ENCODE data around the gene NAT8.
"Not testable (repeated sequence)": the region's sequence is repeated elsewhere in the genome, so short reads cannot be mapped to it uniquely, and the experiment has no call there.

The NAT8 gene

GRCh38 chr2:73638429-73638828 is 3.8 kb downstream of the NAT8 start:
- Histone ChIP-seq H3K4me1 (ENCODE audit: control insufficient read depth in 5 of 5, insufficient read depth in 5 of 5, low read length in 5 of 5) (peaks cover 4 to 15% (median 12%) of the 10 kb centered on the region in 5 donors), H3K27me3 (ENCODE audit: control insufficient read depth in 5 of 5, insufficient read depth in 4 of 5, low read length in 5 of 5) (no peaks in the 10 kb centered on the region), H3K27ac (ENCODE audit: low read depth, low read length) (no peak overlapping the region), H3K4me3 (ENCODE audit: low read depth in 1 of 5, low read length in 5 of 5) (no peak overlapping the region), H3K9me3 (ENCODE audit: control insufficient read depth in 5 of 5, low read length in 5 of 5) (no peaks in the 10 kb centered on the region), H3K9ac (ENCODE audit: low read length in 5 of 5) (no peak overlapping the region), H3K36me3 (ENCODE audit: control insufficient read depth in 5 of 5, insufficient read depth in 5 of 5, low read length in 5 of 5) (no peaks in the 10 kb centered on the region)

DNA sequence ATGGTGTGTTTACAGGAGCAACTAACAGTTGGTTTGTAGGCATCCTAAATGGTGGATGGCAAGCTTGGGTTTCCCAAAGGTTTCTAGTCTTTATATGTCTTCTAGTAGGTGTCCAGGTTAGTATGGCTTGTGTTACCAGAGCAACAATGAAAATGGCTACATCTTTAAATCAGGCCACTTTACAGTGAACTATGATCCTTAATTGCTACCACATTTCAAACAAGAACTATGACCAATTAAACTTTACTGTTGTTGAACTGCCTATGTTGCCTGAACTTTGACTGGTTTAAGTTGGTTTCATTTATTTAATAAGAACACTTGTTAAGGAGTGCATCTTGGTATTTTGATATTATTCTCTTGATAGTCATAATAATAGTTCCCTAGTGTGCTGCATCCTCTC is 5.2 kb downstream of the NAT8 start:
- H3K27ac ChIP-seq (ENCODE audit: low read depth, low read length); H3K36me3 ChIP-seq (ENCODE audit: control insufficient read depth in 5 of 5, insufficient read depth in 5 of 5, low read length in 5 of 5); H3K4me3 ChIP-seq (ENCODE audit: low read depth in 1 of 5, low read length in 5 of 5); H3K9me3 ChIP-seq (ENCODE audit: control insufficient read depth in 5 of 5, low read length in 5 of 5); H3K9ac ChIP-seq (ENCODE audit: low read length in 5 of 5); H3K27me3 ChIP-seq (ENCODE audit: control insufficient read depth in 5 of 5, insufficient read depth in 4 of 5, low read length in 5 of 5): not testable (repeated sequence)
- H3K4me1 ChIP-seq (ENCODE audit: control insufficient read depth in 5 of 5, insufficient read depth in 5 of 5, low read length in 5 of 5) = peaks cover 4 to 15% (median 12%) of the 10 kb centered on the region in 5 donors

DNA sequence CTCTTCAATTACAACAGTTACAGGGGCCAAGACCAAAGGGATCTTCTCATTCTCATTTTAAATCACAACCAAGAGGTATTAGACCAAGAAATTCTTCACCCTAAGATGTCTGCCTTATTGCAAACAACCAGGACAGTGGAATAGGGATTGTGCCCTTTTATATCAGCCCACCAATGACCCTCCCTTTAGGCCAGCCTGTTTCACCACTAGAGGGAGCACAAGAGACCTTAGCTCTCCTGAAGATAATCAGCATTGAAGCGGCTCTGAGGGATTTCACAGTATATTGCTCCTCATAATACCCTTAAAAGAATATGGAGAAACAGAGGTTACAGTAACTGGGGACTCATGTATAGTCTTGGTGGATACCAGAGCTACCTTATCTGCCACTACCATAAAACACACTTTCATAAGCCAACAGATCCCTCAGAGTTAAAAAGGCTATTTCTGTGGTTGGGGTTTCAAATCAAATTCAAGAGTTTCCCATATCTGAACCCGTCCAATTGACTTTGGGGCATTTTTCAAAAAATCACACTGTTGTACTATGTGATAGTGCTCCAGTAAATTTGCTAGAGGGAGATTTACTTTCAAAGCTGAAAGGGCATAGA is 11.5 kb downstream of the NAT8 start:
- not testable (repeated sequence) for H3K9me3 ChIP-seq (ENCODE audit: control insufficient read depth in 5 of 5, low read length in 5 of 5); H3K4me3 ChIP-seq (ENCODE audit: low read depth in 1 of 5, low read length in 5 of 5); H3K27ac ChIP-seq (ENCODE audit: low read depth, low read length); H3K27me3 ChIP-seq (ENCODE audit: control insufficient read depth in 5 of 5, insufficient read depth in 4 of 5, low read length in 5 of 5); H3K9ac ChIP-seq (ENCODE audit: low read length in 5 of 5); H3K4me1 ChIP-seq (ENCODE audit: control insufficient read depth in 5 of 5, insufficient read depth in 5 of 5, low read length in 5 of 5); H3K36me3 ChIP-seq (ENCODE audit: control insufficient read depth in 5 of 5, insufficient read depth in 5 of 5, low read length in 5 of 5)

DNA sequence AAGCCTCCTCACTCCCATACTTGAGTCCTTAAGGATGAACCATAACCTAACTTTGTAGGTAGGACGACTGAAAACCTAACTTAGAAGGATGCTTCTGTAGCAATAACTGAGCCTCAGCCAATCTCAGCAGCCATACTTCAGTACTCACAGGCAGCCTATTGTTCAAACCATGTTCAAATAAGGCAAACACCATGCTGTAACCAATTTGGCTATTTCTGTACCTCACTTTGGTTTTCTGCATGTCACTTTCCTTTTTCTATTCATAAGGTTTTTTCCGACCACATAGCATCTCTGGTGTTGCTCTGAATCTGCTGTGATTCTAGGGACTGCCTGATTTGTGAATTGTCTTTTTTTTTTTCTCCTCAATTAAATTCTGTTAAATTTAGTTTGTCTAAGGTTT is 13.7 kb downstream of the NAT8 start:
- not testable (repeated sequence) for H3K9me3 ChIP-seq (ENCODE audit: control insufficient read depth in 5 of 5, low read length in 5 of 5); H3K36me3 ChIP-seq (ENCODE audit: control insufficient read depth in 5 of 5, insufficient read depth in 5 of 5, low read length in 5 of 5); H3K4me3 ChIP-seq (ENCODE audit: low read depth in 1 of 5, low read length in 5 of 5); H3K9ac ChIP-seq (ENCODE audit: low read length in 5 of 5); H3K27me3 ChIP-seq (ENCODE audit: control insufficient read depth in 5 of 5, insufficient read depth in 4 of 5, low read length in 5 of 5); H3K27ac ChIP-seq (ENCODE audit: low read depth, low read length); H3K4me1 ChIP-seq (ENCODE audit: control insufficient read depth in 5 of 5, insufficient read depth in 5 of 5, low read length in 5 of 5)

- not testable (repeated sequence) for H3K27ac ChIP-seq (ENCODE audit: low read depth, low read length); H3K9ac ChIP-seq (ENCODE audit: low read length in 5 of 5); H3K27me3 ChIP-seq (ENCODE audit: control insufficient read depth in 5 of 5, insufficient read depth in 4 of 5, low read length in 5 of 5); H3K4me3 ChIP-seq (ENCODE audit: low read depth in 1 of 5, low read length in 5 of 5); H3K4me1 ChIP-seq (ENCODE audit: control insufficient read depth in 5 of 5, insufficient read depth in 5 of 5, low read length in 5 of 5); H3K9me3 ChIP-seq (ENCODE audit: control insufficient read depth in 5 of 5, low read length in 5 of 5); H3K36me3 ChIP-seq (ENCODE audit: control insufficient read depth in 5 of 5, insufficient read depth in 5 of 5, low read length in 5 of 5)
Observed at GRCh38 chr2:73626237-73626636, 16.0 kb downstream of the NAT8 start.

DNA sequence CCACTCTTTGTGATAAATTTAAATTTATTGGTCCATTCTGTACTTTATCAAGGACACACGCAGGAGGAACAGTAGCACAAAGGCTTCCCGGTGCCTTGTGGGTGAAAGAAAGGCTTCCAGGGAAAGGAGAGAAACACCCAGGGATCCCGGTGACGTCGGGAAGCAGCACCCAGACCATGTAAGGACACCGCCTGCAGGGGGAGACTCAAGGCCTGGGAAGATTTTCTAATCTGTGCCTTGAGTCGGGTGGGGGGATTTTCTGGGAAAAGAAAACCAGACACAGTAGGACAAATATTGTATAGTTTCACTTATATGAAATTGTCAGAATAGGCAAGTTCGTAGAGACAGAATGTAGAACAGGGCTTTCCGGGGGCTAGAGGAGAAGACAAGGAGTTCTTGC is 17.6 kb downstream of the NAT8 start:
- not testable (repeated sequence) for H3K9ac ChIP-seq (ENCODE audit: low read length in 5 of 5); H3K27ac ChIP-seq (ENCODE audit: low read depth, low read length); H3K4me1 ChIP-seq (ENCODE audit: control insufficient read depth in 5 of 5, insufficient read depth in 5 of 5, low read length in 5 of 5); H3K4me3 ChIP-seq (ENCODE audit: low read depth in 1 of 5, low read length in 5 of 5); H3K36me3 ChIP-seq (ENCODE audit: control insufficient read depth in 5 of 5, insufficient read depth in 5 of 5, low read length in 5 of 5); H3K27me3 ChIP-seq (ENCODE audit: control insufficient read depth in 5 of 5, insufficient read depth in 4 of 5, low read length in 5 of 5); H3K9me3 ChIP-seq (ENCODE audit: control insufficient read depth in 5 of 5, low read length in 5 of 5)

DNA sequence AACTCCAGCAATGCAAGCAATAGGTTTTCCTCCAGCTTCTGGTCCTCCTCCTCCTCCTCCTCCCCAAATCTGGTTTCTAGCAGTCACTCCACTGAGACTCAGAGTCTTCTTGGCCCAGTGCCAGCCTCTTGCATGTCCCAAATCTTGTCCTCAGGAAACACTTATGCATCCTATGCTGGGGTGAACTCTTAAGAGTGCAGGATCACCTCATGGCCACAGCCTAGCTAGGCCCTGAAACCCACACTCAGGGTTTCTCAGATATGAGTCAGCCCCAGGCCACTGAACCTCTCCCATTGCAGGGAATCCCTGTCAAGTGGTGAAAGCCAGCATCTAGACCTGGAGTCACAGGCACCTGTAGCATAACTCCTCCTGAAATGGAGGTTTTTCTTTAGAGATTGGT is 18.2 kb downstream of the NAT8 start:
- not testable (repeated sequence) for H3K27ac ChIP-seq (ENCODE audit: low read depth, low read length); H3K27me3 ChIP-seq (ENCODE audit: control insufficient read depth in 5 of 5, insufficient read depth in 4 of 5, low read length in 5 of 5); H3K4me3 ChIP-seq (ENCODE audit: low read depth in 1 of 5, low read length in 5 of 5); H3K9ac ChIP-seq (ENCODE audit: low read length in 5 of 5); H3K36me3 ChIP-seq (ENCODE audit: control insufficient read depth in 5 of 5, insufficient read depth in 5 of 5, low read length in 5 of 5); H3K9me3 ChIP-seq (ENCODE audit: control insufficient read depth in 5 of 5, low read length in 5 of 5); H3K4me1 ChIP-seq (ENCODE audit: control insufficient read depth in 5 of 5, insufficient read depth in 5 of 5, low read length in 5 of 5)

- H3K9me3 ChIP-seq (ENCODE audit: control insufficient read depth in 5 of 5, low read length in 5 of 5); H3K27ac ChIP-seq (ENCODE audit: low read depth, low read length); H3K4me1 ChIP-seq (ENCODE audit: control insufficient read depth in 5 of 5, insufficient read depth in 5 of 5, low read length in 5 of 5); H3K9ac ChIP-seq (ENCODE audit: low read length in 5 of 5); H3K4me3 ChIP-seq (ENCODE audit: low read depth in 1 of 5, low read length in 5 of 5); H3K27me3 ChIP-seq (ENCODE audit: control insufficient read depth in 5 of 5, insufficient read depth in 4 of 5, low read length in 5 of 5); H3K36me3 ChIP-seq (ENCODE audit: control insufficient read depth in 5 of 5, insufficient read depth in 5 of 5, low read length in 5 of 5): not testable (repeated sequence)
Observed at GRCh38 chr2:73619925-73620324, 22.3 kb downstream of the NAT8 start.

DNA sequence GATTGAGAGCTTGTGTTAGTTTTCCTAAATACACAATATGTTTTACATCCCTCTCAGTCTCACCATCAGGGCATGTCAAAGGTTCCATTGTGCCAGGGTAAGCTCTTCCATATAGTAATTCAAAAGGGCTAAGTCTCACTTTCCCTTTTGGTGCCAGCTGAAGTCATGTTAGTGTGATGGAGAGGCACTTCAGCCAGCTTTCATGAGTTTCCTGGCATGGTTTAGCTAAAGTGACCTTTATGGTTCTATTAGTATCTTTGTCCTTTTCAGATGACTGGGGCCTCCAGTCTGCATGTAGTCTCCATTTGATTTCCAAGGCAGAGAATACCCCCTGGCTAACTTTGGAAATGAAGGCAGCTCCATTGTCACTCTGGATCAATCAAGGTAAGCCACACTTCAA is 27.2 kb downstream of the NAT8 start:
- Histone ChIP-seq H3K27ac (ENCODE audit: low read depth, low read length) (no peak overlapping the region), H3K27me3 (ENCODE audit: control insufficient read depth in 5 of 5, insufficient read depth in 4 of 5, low read length in 5 of 5) (no peaks in the 10 kb centered on the region), H3K9ac (ENCODE audit: low read length in 5 of 5) (no peak overlapping the region), H3K9me3 (ENCODE audit: control insufficient read depth in 5 of 5, low read length in 5 of 5) (no peaks in the 10 kb centered on the region), H3K4me3 (ENCODE audit: low read depth in 1 of 5, low read length in 5 of 5) (no peak overlapping the region), H3K4me1 (ENCODE audit: control insufficient read depth in 5 of 5, insufficient read depth in 5 of 5, low read length in 5 of 5) (no peaks in the 10 kb centered on the region), H3K36me3 (ENCODE audit: control insufficient read depth in 5 of 5, insufficient read depth in 5 of 5, low read length in 5 of 5) (peaks cover 0 to 12% (median 7%) of the 10 kb centered on the region in 5 donors)

DNA sequence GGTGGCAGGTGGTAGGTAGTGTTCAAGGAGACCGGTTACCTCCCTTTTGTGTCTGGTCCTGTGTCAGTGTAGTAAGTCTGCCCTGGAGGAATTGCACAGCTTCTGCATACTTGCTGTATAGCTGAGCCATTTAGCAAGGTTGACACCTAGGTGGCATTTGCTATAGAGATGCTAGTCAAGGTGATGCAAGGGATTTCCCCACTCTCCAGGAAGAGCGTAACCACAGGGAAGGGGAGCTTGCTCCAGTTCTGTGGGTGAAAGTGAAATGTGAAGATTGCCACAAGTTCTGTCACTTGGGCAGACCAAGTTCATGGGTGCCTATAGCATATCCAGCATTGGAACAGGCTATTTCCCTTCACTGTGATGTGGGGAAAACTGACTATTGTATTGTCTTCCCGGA is 28.1 kb downstream of the NAT8 start:
- Histone ChIP-seq H3K9ac (ENCODE audit: low read length in 5 of 5) (no peak overlapping the region), H3K27ac (ENCODE audit: low read depth, low read length) (no peak overlapping the region), H3K9me3 (ENCODE audit: control insufficient read depth in 5 of 5, low read length in 5 of 5) (no peaks in the 10 kb centered on the region), H3K4me1 (ENCODE audit: control insufficient read depth in 5 of 5, insufficient read depth in 5 of 5, low read length in 5 of 5) (no peaks in the 10 kb centered on the region), H3K36me3 (ENCODE audit: control insufficient read depth in 5 of 5, insufficient read depth in 5 of 5, low read length in 5 of 5) (peaks cover 0 to 12% (median 9%) of the 10 kb centered on the region in 5 donors), H3K4me3 (ENCODE audit: low read depth in 1 of 5, low read length in 5 of 5) (no peak overlapping the region), H3K27me3 (ENCODE audit: control insufficient read depth in 5 of 5, insufficient read depth in 4 of 5, low read length in 5 of 5) (no peaks in the 10 kb centered on the region)

GRCh38 chr2:73611867-73612266 is 30.4 kb downstream of the NAT8 start:
- Histone ChIP-seq H3K9me3 (ENCODE audit: control insufficient read depth in 5 of 5, low read length in 5 of 5) (no peaks in the 10 kb centered on the region), H3K27me3 (ENCODE audit: control insufficient read depth in 5 of 5, insufficient read depth in 4 of 5, low read length in 5 of 5) (no peaks in the 10 kb centered on the region), H3K9ac (ENCODE audit: low read length in 5 of 5) (no peak overlapping the region), H3K4me3 (ENCODE audit: low read depth in 1 of 5, low read length in 5 of 5) (no peak overlapping the region), H3K27ac (ENCODE audit: low read depth, low read length) (no peak overlapping the region), H3K4me1 (ENCODE audit: control insufficient read depth in 5 of 5, insufficient read depth in 5 of 5, low read length in 5 of 5) (no peaks in the 10 kb centered on the region), H3K36me3 (ENCODE audit: control insufficient read depth in 5 of 5, insufficient read depth in 5 of 5, low read length in 5 of 5) (peaks cover 0 to 21% (median 14%) of the 10 kb centered on the region in 5 donors)
